Activated T-helper 2 cell treated with anti-CD3 and anti-CD28 coated beads, Interferon-gamma antibody, Interleukin-2, Interleukin-4, amounts not matched to agents 10 μg/mL and 5 μg/mL and 100 μg/mL, durations not matched to agents 14 hours and 24 hours and 36 hours (primary cell): ENCODE data around the gene SLC25A44. TPM values are rescaled to one million over a fixed set of nuclear protein-coding genes. Genes with fewer than 3 reads are reported as not detected.
"Not testable (repeated sequence)": the region's sequence is repeated elsewhere in the genome, so short reads cannot be mapped to it uniquely, and the experiment has no call there.

ENCODE experiments used
- DNase-seq: peaks from one replicate; pipeline ENCODE4 v3.0.0; 2021; ENCODE audit warnings: low spot score
- H3K27ac Mint-ChIP-seq: one replicate; pipeline ENCODE4 v1.8.0; 2021; ENCODE audit warnings: mixed read lengths
- H3K27me3 Mint-ChIP-seq: one replicate; pipeline ENCODE4 v1.8.0; 2021; ENCODE audit warnings: low read depth, mixed read lengths
- H3K36me3 Mint-ChIP-seq: one replicate; pipeline ENCODE4 v1.8.0; 2021; ENCODE audit warnings: low read depth, mixed read lengths
- H3K4me1 Mint-ChIP-seq: one replicate; pipeline ENCODE4 v1.8.0; 2021; ENCODE audit warnings: low read depth, mixed read lengths
- H3K4me3 Mint-ChIP-seq: one replicate; pipeline ENCODE4 v1.8.0; 2021; ENCODE audit warnings: low read depth, mild to moderate bottlenecking, moderate library complexity, mixed read lengths
- H3K9me3 Mint-ChIP-seq: one replicate; pipeline ENCODE4 v1.8.0; 2021; ENCODE audit warnings: mixed read lengths
- intact Hi-C: fragments of 100-400 bp; cut with micrococcal nuclease; formaldehyde crosslinking; loops from one replicate; pipeline ENCODE4 v1.15.1; 2023
- total RNA-seq: library from RNA; stranded (reverse); gene quantifications from 2 replicates; pipeline ENCODE4 v1.2.3, GENCODE V29; 2022

Gene SLC25A44
- total RNA-seq, 1 donor from 2014 or later: 63.7 TPM

- H3K36me3 Mint-ChIP-seq: peaks cover 67% of the 10 kb centered on the region
- intact Hi-C loops: loop anchor here (5.0 to 10.0 kb wide), 2 partner anchors 86 to 221 kb away; partner anchors contain the start of genes ARHGEF2, SMG5 and TMEM79
- H3K27ac Mint-ChIP-seq: peak overlapping the region; percentile 43
- H3K27me3 Mint-ChIP-seq: no peaks in the 10 kb centered on the region
- peaks cover 73% of the 10 kb centered on the region for H3K4me1 Mint-ChIP-seq
- no peak for DNase-seq
- H3K9me3 Mint-ChIP-seq: no peaks in the 10 kb centered on the region
- peak overlapping the region; percentile 95 for H3K4me3 Mint-ChIP-seq
Measured at GRCh38 chr1:156195853-156196252, 1.9 kb downstream of the SLC25A44 start.

DNA sequence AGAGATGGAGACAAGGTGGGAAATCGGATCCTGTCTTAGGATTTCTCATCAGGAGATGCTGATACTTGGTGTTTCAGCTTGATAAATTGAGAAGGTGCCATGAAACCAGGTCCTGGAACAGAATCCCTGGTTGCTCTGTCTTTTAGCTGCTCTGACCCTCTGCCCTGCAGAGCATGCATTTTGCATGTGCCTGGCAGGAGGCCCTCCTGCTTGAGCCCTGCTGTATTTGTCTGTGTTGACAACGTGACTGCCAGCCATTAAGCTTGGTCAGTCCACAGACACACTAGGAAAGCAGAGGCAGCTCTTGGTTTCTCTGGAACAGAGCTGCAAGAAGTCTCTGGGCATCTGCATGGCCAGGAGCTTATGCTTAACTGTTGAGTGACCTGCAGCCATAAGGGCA lies 2.5 kb downstream of the SLC25A44 start:
- Mint-ChIP-seq H3K27me3 (no peaks in the 10 kb centered on the region), H3K36me3 (peaks cover 64% of the 10 kb centered on the region), H3K4me1 (peaks cover 70% of the 10 kb centered on the region), H3K4me3 (peak overlapping the region; percentile 19), H3K9me3 (no peaks in the 10 kb centered on the region), H3K27ac (peak overlapping the region; percentile 61)
- intact Hi-C loops: loop anchor here (5.0 to 10.0 kb wide), 2 partner anchors 86 to 222 kb away; partner anchors contain the start of genes ARHGEF2, SMG5 and TMEM79
- no peak for DNase-seq

DNA sequence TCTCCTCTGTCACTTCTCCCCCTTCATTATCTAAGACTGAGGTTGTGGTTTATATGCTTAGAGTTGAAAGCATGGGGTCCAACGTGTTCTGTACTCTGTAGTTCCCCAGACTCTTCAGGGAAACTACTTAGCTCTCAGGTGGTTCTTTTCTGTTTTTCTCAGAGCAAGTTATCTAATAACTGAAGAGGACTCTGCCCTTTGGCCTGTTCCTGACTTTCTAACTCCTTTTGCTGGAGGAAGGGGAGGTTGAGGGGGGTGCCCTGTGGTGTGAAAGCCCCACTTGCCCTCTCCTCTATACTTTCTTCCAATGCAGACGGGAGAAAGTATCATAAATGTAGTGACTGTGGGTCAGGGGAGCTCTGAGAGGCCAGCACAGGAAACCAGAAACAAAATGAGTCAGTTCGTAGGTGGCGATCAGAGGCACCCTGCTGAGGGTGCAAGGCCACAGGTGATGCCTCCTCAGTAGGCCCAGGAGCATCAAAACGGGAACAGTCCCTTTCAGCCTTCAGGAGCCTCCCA lies 5.0 kb downstream of the SLC25A44 start:
- Mint-ChIP-seq H3K9me3 (no peaks in the 10 kb centered on the region), H3K4me3 (peak overlapping the region; percentile 76), H3K36me3 (peaks cover 61% of the 10 kb centered on the region), H3K27me3 (no peaks in the 10 kb centered on the region), H3K4me1 (peaks cover 55% of the 10 kb centered on the region), H3K27ac (peak overlapping the region; percentile 95)
- intact Hi-C loops: loop anchor here (1.0 to 10.0 kb wide), 5 partner anchors 14 to 224 kb away; partner anchors contain the start of genes ARHGEF2, PMF1, SMG5 and TMEM79
- DNase-seq: no peak

DNA sequence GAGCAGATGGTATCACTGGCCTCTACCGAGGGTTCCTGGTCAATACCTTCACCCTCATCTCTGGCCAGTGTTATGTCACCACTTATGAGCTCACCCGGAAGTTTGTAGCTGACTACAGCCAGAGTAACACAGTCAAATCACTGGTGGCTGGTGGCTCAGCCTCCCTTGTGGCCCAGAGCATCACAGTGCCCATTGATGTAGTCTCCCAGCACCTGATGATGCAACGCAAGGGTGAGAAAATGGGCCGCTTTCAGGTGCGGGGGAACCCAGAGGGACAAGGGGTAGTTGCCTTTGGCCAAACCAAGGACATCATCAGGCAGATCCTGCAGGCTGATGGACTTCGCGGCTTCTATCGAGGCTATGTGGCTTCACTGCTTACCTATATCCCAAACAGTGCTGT lies 6.1 kb downstream of the SLC25A44 start:
- no peaks in the 10 kb centered on the region for H3K27me3 Mint-ChIP-seq

DNA sequence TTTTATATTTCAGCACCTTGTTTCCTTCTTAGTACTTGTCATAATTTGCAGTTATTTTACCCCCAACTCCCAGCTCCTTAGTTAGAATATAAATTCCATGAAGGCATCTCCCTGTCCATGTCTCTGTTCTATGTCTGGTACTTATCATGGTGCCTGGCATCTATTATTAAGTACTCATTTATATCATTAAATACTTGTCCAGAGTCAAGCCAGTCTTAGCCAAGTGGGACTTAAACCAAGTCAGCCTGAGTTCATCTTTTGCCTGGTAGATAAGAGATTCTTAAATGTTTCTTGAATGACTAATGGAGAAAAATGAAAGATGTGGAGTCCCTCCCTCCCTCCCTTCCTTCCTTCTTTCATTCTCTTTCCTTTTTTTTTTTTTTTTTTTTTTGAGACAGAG lies 9.4 kb downstream of the SLC25A44 start:
- Mint-ChIP-seq H3K4me1 (peaks cover 26% of the 10 kb centered on the region), H3K4me3 (no peak overlapping the region), H3K27ac (no peak overlapping the region), H3K9me3 (no peaks in the 10 kb centered on the region), H3K27me3 (no peaks in the 10 kb centered on the region), H3K36me3 (peaks cover 60% of the 10 kb centered on the region)
- DNase-seq: no peak
- intact Hi-C loops: no loop called here

More for the DNA sequence above, 6.1 kb downstream of the SLC25A44 start:
- no peak for DNase-seq
- peak overlapping the region; percentile 95 for H3K27ac Mint-ChIP-seq
- H3K9me3 Mint-ChIP-seq: no peaks in the 10 kb centered on the region
- peaks cover 64% of the 10 kb centered on the region for H3K36me3 Mint-ChIP-seq
- peak overlapping the region; percentile 76 for H3K4me3 Mint-ChIP-seq
- peaks cover 49% of the 10 kb centered on the region for H3K4me1 Mint-ChIP-seq
- intact Hi-C loops: no loop called here

- Mint-ChIP-seq H3K27ac (no peak overlapping the region), H3K4me3 (no peak overlapping the region), H3K27me3 (no peaks in the 10 kb centered on the region), H3K9me3 (no peaks in the 10 kb centered on the region), H3K36me3 (peaks cover 60% of the 10 kb centered on the region), H3K4me1 (peaks cover 16% of the 10 kb centered on the region)
- intact Hi-C loops: no loop called here
- no peak for DNase-seq
Measured at GRCh38 chr1:156204686-156205085, 10.8 kb downstream of the SLC25A44 start.

GRCh38 chr1:156211243-156211642 lies 17.3 kb downstream of the SLC25A44 start:
- intact Hi-C loops: loop anchor here (10.0 kb wide), 1 partner anchor 294 kb away; the partner anchor contains the start of gene MEF2D
- H3K4me3 Mint-ChIP-seq: no peak overlapping the region
- peaks cover 23% of the 10 kb centered on the region for H3K4me1 Mint-ChIP-seq
- no peaks in the 10 kb centered on the region for H3K9me3 Mint-ChIP-seq
- H3K27ac Mint-ChIP-seq: peak overlapping the region; percentile 97
- H3K27me3 Mint-ChIP-seq: no peaks in the 10 kb centered on the region
- H3K36me3 Mint-ChIP-seq: peaks cover 81% of the 10 kb centered on the region
- no peak for DNase-seq

DNA sequence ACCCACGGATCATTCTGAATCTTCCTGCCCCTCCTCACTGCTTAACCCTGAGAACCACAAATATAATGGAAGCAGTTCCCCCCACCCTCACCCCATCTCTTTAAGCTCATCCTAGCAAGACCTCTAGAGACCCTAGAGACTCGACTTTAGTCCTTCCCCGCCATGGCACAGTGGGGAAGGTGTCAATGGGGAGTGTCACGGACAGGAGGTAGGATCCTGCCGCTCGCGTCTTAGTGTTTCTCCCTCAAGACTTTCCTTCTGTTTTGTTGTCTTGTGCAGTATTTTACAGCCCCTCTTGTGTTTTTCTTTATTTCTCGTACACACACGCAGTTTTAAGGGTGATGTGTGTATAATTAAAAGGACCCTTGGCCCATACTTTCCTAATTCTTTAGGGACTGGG lies 18.2 kb downstream of the SLC25A44 start:
- Mint-ChIP-seq H3K36me3 (peaks cover 75% of the 10 kb centered on the region), H3K9me3 (no peaks in the 10 kb centered on the region), H3K27me3 (no peaks in the 10 kb centered on the region), H3K4me1 (peaks cover 24% of the 10 kb centered on the region), H3K4me3 (peak overlapping the region; percentile 93), H3K27ac (peak overlapping the region; percentile 97)
- intact Hi-C loops: loop anchor here (2.0 to 10.0 kb wide), 2 partner anchors 13 to 293 kb away; partner anchors contain the start of gene MEF2D
- no peak for DNase-seq

DNA sequence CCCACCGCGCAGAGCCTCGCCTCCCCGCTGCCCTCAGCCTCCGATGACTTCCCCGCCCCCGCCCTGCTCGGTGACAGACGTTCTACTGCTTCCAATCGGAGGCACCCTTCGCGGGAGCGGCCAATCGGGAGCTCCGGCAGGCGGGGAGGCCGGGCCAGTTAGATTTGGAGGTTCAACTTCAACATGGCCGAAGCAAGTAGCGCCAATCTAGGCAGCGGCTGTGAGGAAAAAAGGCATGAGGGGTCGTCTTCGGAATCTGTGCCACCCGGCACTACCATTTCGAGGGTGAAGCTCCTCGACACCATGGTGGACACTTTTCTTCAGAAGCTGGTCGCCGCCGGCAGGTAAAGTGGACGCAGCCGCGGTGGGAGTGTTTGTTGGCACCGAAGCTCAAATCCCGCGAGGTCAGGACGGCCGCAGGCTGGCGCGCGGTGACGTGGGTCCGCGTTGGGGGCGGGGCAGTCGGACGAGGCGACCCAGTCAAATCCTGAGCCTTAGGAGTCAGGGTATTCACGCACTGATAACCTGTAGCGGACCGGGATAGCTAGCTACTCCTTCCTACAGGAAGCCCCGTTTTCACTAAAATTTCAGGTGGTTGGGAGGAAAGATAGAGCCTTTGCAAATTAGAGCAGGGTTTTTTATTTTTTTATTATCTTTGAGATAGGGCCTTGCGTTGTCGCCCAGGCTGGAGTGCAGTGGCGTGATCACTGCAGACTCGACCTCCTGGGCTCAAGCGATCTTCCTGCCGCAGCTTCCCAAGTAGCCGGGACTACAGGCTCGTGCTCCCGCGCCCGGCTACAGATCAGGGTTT lies 19.1 kb downstream of the SLC25A44 start, which contains the start of gene PMF1:
PMF1 (plus strand) TSS at position 175 of the 811 bp plus-strand sequence; CDS start at position 184, 9 bp downstream.
- peak within 1 kb of the TSS; percentile 98 for H3K27ac Mint-ChIP-seq
- H3K4me1 Mint-ChIP-seq: peaks cover 31% of the 10 kb centered on the region
- DNase-seq: peak; percentile 95
- H3K27me3 Mint-ChIP-seq: no peaks in the 10 kb centered on the region
- H3K9me3 Mint-ChIP-seq: no peaks in the 10 kb centered on the region
- intact Hi-C loops: loop anchor here (1.0 to 10.0 kb wide), 4 partner anchors 10 to 292 kb away; partner anchors contain the start of genes MEF2D and SLC25A44
- H3K36me3 Mint-ChIP-seq: peaks cover 71% of the 10 kb centered on the region
- peak within 1 kb of the TSS; percentile 93 for H3K4me3 Mint-ChIP-seq

DNA sequence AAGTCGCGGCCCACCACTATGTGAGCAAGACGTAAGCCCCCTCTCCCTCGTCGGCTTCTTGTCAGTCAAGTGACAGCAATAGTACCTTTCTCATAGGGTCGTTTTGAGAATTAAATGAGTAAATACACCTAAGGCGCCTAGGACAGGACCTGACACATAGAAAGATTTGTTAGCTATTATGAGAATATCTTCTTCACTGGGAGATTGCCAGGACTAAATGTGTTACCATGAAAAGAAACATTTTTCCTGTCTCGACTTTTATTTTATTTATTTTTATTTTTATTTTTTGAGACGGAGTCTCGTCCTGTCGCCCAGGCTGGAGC lies 19.7 kb downstream of the SLC25A44 start:
- no peaks in the 10 kb centered on the region for H3K27me3 Mint-ChIP-seq
- peaks cover 71% of the 10 kb centered on the region for H3K36me3 Mint-ChIP-seq
- peak overlapping the region; percentile 97 for H3K27ac Mint-ChIP-seq
- DNase-seq: no peak
- H3K9me3 Mint-ChIP-seq: no peaks in the 10 kb centered on the region
- peaks cover 33% of the 10 kb centered on the region for H3K4me1 Mint-ChIP-seq
- intact Hi-C loops: loop anchor here (1.0 to 10.0 kb wide), 4 partner anchors 10 to 291 kb away; partner anchors contain the start of genes MEF2D and SLC25A44
- peak overlapping the region; percentile 93 for H3K4me3 Mint-ChIP-seq

DNA sequence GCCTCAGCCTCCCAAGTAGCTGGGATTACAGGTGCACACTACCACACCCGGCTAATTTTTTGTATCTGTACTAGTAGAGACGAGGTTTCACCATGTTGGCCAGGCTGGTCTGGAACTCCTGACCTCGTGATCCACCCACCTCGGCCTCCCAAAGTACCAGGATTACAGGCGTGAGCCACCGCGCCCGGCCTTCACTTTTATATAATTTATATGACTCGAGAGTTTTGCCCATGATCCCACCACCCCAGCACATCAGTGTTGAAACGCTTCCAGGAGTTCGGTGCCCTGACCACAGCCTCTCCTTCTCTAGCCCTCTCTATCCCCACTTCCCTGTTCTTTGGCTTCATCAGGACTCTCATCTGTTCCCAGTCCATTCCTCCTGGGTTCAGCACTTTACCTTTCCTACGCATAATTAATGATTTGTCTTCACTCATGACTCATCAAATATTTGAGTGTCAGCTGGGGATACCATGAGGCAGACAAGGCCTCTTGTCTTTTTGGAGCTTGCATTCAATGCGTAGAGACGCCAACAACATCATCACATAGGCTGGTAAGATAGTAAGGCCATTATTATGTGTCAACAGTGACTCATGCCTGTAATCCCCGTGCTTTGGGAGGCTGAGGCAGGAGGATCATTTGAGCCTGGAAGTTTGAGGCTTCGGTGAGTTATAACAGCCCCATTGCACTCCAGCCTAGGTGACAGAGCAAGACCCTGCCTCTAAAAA lies 20.3 kb downstream of the SLC25A44 start:
- intact Hi-C loops: loop anchor here (10.0 kb wide), 1 partner anchor 291 kb away; the partner anchor contains the start of gene MEF2D
- peak overlapping the region; percentile 89 for H3K4me3 Mint-ChIP-seq
- no peaks in the 10 kb centered on the region for H3K9me3 Mint-ChIP-seq
- H3K27ac Mint-ChIP-seq: peak overlapping the region; percentile 98
- peaks cover 67% of the 10 kb centered on the region for H3K36me3 Mint-ChIP-seq
- H3K27me3 Mint-ChIP-seq: no peaks in the 10 kb centered on the region
- DNase-seq: no peak
- peaks cover 32% of the 10 kb centered on the region for H3K4me1 Mint-ChIP-seq

- H3K4me1 Mint-ChIP-seq: peaks cover 48% of the 10 kb centered on the region
- not testable (repeated sequence) for H3K9me3 Mint-ChIP-seq, H3K27me3 Mint-ChIP-seq, H3K4me3 Mint-ChIP-seq, DNase-seq
- H3K36me3 Mint-ChIP-seq: peaks cover 67% of the 10 kb centered on the region
- H3K27ac Mint-ChIP-seq: peak overlapping the region; percentile 96
- intact Hi-C loops: loop anchor here (10.0 kb wide), 1 partner anchor 288 kb away; the partner anchor contains the start of gene MEF2D
Measured at GRCh38 chr1:156216361-156217086, 22.6 kb downstream of the SLC25A44 start.
